Suppressor macrophage (primary cell): ENCODE data around the gene GRN.

Source experiments
- DNase-seq, 4 experiments: peaks; one replicate each; pipeline ENCODE4 v3.0.0-alpha.2; 2020 to 2022
- total RNA-seq, 17 experiments: gene quantifications; one replicate each; lab custom pipeline; 2026; ENCODE audit warnings: mixed read lengths in 6 of 17, inconsistent platforms in 3 of 17; lab: John Stamatoyannopoulos, UW

The GRN gene
- 1,078 to 2,323 (median 1,420) reads per million in 17 experiments for total RNA-seq

GRCh38 chr17:44344939-44345453 lies at the start of gene GRN:
Gene GRN, plus strand, starts transcription at chr17:44345302. Its CDS starts 3,863 bp downstream, at chr17:44349165.
- peak; percentile 95 to 99 (median 98) for DNase-seq

- DNase-seq: no peak
Measured at GRCh38 chr17:44297975-44298374, 47.1 kb upstream of the GRN start.

GRCh38 chr17:44304651-44305050 lies 40.5 kb upstream of the GRN start:
- no peak for DNase-seq

GRCh38 chr17:44307387-44308186 lies 37.5 kb upstream of the GRN start:
- DNase-seq: peak in 1 of 4 experiments; percentile 31

GRCh38 chr17:44308320-44308818 lies 36.7 kb upstream of the GRN start, which contains the start of gene RUNDC3A:
Gene RUNDC3A, plus strand, starts transcription at chr17:44308601. Its CDS starts 232 bp downstream, at chr17:44308833.
- DNase-seq: peak; percentile 72 to 91 (median 76)

GRCh38 chr17:44308865-44309264 lies 36.2 kb upstream of the GRN start:
- no peak for DNase-seq

GRCh38 chr17:44309472-44309871 lies 35.6 kb upstream of the GRN start:
- DNase-seq: no peak

GRCh38 chr17:44310188-44310587 lies 34.9 kb upstream of the GRN start:
- DNase-seq: no peak

GRCh38 chr17:44310609-44311376 lies 34.3 kb upstream of the GRN start:
- DNase-seq: no peak

- no peak for DNase-seq
Measured at GRCh38 chr17:44311562-44312181, 33.4 kb upstream of the GRN start.

- DNase-seq: no peak
Measured at GRCh38 chr17:44312396-44313104, 32.6 kb upstream of the GRN start.

- DNase-seq: no peak
Measured at GRCh38 chr17:44314031-44314430, 31.1 kb upstream of the GRN start.

- DNase-seq: no peak
Measured at GRCh38 chr17:44314524-44314868, 30.6 kb upstream of the GRN start.

GRCh38 chr17:44314869-44315661 lies 30.0 kb upstream of the GRN start:
- peak in 3 of 4 experiments; percentile 24 to 59 (median 39) for DNase-seq

- DNase-seq: no peak
Measured at GRCh38 chr17:44315760-44316731, 29.1 kb upstream of the GRN start.

- DNase-seq: no peak
Measured at GRCh38 chr17:44317545-44317944, 27.6 kb upstream of the GRN start.

GRCh38 chr17:44318077-44318892 lies 26.8 kb upstream of the GRN start:
- no peak for DNase-seq

GRCh38 chr17:44320066-44320465 lies 25.0 kb upstream of the GRN start:
- no peak for DNase-seq
